Right cardiac atrium (tissue), 5 donors: ENCODE results near the gene PWP2. TPM values are rescaled to one million over a fixed set of nuclear protein-coding genes. Genes with fewer than 3 reads are reported as not detected.
"Not testable (repeated sequence)": the region's sequence is repeated elsewhere in the genome, so short reads cannot be mapped to it uniquely, and the experiment has no call there.

Source experiments
- ATAC-seq, 2 donors: fragments of 200-7000 bp; cut with Tn5 transposase; one replicate each; pipeline versions ENCODE4 v1.8.0 to v1.9.1; 2020; ENCODE audit warnings: moderate library complexity in 2 of 2, mild to moderate bottlenecking in 1 of 2
- DNase-seq, 3 donors: peaks; one replicate each; pipeline ENCODE4 v3.0.0-alpha.2; 2020
- H3K27ac ChIP-seq: one replicate; pipeline ENCODE4 v1.5.1; 2013; ENCODE audit warnings: mild to moderate bottlenecking, low read length, control low read depth, moderate library complexity
- H3K27me3 ChIP-seq: one replicate; pipeline ENCODE4 v1.6.1; 2013; ENCODE audit not compliant: control insufficient read depth, insufficient read depth
- H3K4me1 ChIP-seq: one replicate; pipeline ENCODE4 v1.6.1; 2013; ENCODE audit warnings: low read length; ENCODE audit not compliant: control insufficient read depth, insufficient read depth
- H3K4me3 ChIP-seq: one replicate; pipeline ENCODE4 v1.5.1; 2013; ENCODE audit warnings: low read length, control low read depth
- H3K9me3 ChIP-seq: one replicate; pipeline ENCODE4 v1.6.1; 2013; ENCODE audit warnings: low read length; ENCODE audit not compliant: control insufficient read depth
- WGBS: extraction: QIAGEN DNeasy Blood & Tissue Kit; methylation state at CpG from one replicate; pipeline ENCODE4 v1.1.7; 2013; 5-methylcytosine and 5-hydroxymethylcytosine counted together
- intact Hi-C, 4 donors: fragments of 100-400 bp; cut with DNase I; formaldehyde crosslinking; loops; one replicate each; pipeline versions ENCODE4 v1.11.0 to v1.14.0; 2022 to 2023
- polyA plus RNA-seq: library from polyadenylated mRNA; stranded (reverse); fragments of 200-250 nt; gene quantifications from one replicate; pipeline ENCODE4 v1.2.3, GENCODE V29; 2013
- total RNA-seq, 4 donors: library from RNA; stranded (reverse); fragmentation: NEBNext Ultra II Directional; extraction: Animal tissue kit (Norgen Biotek cat#: 25700); gene quantifications; one replicate each; pipeline ENCODE4 v1.2.1, GENCODE V29; 2021
- donor health status: healthy with polysubstance abuse.
- donor health status: DM: no; HTN: yes; CAD: no.
- donor health status: DM: no; HTN: no; CAD: no.
- donor health status: DM: no; HTN: yes; CAD: no; lungs with severe emphysema.
- donor health status: DM: yes; HTN: yes; CAD: no.

Gene PWP2
- total and polyA plus RNA-seq, 5 donors, result 0.94 to 8.9 (median 1.6) TPM

DNA sequence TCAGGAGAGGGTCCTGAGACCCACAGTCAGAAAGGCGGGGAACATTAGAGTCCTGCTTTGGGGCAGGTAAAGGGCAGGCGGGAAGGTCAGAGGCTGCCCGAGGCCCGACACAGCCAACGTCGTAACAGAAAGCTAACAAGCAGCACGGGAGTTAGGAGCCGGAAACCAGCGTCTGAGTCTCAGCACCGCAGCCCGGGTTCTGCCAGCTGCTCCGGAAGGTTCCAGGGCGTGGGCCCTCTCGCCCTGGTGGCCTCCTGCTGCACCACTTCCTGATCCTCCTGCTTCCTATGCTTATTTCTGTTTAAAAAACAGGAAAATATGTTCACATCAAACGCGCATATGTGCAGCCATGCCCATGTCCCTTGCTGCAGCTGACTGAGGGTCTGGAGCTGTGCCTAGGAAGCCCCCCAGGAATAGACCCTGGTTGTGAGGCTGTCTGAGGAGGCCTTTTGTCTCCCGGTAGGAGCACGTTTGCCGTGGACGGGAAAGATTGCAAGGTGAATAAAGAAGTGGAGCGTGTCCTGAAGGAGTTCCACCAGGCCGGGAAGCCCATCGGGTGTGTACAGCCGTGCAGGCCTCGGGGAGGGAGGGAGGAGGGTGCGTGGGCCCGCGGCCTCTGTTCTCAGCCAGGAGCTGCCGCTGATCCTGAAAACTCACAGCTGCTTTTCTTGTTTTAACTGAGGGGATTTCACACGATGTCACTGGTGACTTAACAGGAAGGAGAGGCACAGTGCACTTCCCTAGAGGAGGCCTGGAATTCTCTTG, 32.8 kb downstream of the PWP2 start:
- H3K27ac ChIP-seq, H3K9me3 ChIP-seq, H3K4me3 ChIP-seq, H3K4me1 ChIP-seq, intact Hi-C loops, H3K27me3 ChIP-seq: not testable (repeated sequence)
- WGBS, result 49% methylated on average over 6 of the region's 30 CpGs
- DNase-seq (peak in 1 of 3 donors; percentile 49), ATAC-seq (peak; percentile 38 to 68)

GRCh38 chr21:44140552-44140932, 33.3 kb downstream of the PWP2 start:
- DNase-seq, H3K4me1 ChIP-seq, intact Hi-C loops, H3K27ac ChIP-seq, H3K9me3 ChIP-seq, H3K4me3 ChIP-seq, H3K27me3 ChIP-seq: not testable (repeated sequence)
- no CpG with 5 or more reads among the region's 18 CpGs for WGBS
- peak; percentile 7 to 38 for ATAC-seq

DNA sequence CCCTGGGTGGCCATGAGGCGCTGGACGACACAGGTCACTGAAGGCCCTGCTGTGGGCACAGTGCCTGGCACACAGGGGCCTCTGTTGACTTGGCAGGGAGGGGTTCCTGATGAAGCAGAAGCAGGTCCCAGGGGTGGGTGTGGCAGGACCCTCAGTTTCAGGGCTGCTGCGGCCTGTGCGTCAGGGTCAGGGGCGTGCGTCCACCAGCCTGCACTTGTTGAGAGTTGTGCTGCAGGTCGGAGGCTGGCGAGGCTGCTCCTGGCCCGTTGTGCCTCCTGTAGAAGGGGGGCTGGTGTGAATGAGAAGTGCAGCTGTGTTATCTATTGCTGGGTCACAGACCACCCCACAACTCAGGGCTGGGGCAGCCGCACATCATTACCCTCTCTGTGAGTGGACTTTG, 35.3 kb downstream of the PWP2 start:
- H3K4me3 ChIP-seq, ATAC-seq, H3K9me3 ChIP-seq, H3K4me1 ChIP-seq, H3K27me3 ChIP-seq, H3K27ac ChIP-seq, intact Hi-C loops: not testable (repeated sequence)
- DNase-seq, result peak in 1 of 3 donors; percentile 32
- no CpG with 5 or more reads among the region's 10 CpGs for WGBS

- H3K4me1 ChIP-seq, ATAC-seq, intact Hi-C loops, H3K4me3 ChIP-seq, H3K27ac ChIP-seq, H3K27me3 ChIP-seq, DNase-seq, H3K9me3 ChIP-seq: not testable (repeated sequence)
- no CpG with 5 or more reads among the region's 17 CpGs for WGBS
Observed at GRCh38 chr21:44143380-44143779, 36.2 kb downstream of the PWP2 start.

- ATAC-seq, result not testable (repeated sequence)
Observed at GRCh38 chr21:44143996-44144395, 36.8 kb downstream of the PWP2 start.

GRCh38 chr21:44144784-44145602, 37.8 kb downstream of the PWP2 start:
- H3K4me1 ChIP-seq, H3K9me3 ChIP-seq, H3K27ac ChIP-seq, DNase-seq, H3K4me3 ChIP-seq, H3K27me3 ChIP-seq, intact Hi-C loops: not testable (repeated sequence)
- ATAC-seq, result peak; percentile 2 to 47
- no CpG with 5 or more reads among the region's 22 CpGs for WGBS

More at GRCh38 chr21:44143996-44144395, 36.8 kb downstream of the PWP2 start:
- intact Hi-C loops, H3K4me1 ChIP-seq, H3K4me3 ChIP-seq, H3K27me3 ChIP-seq, H3K9me3 ChIP-seq, H3K27ac ChIP-seq: not testable (repeated sequence)
- peak in 1 of 3 donors; percentile 36 for DNase-seq
- WGBS, result no CpG with 5 or more reads among the region's 8 CpGs

DNA sequence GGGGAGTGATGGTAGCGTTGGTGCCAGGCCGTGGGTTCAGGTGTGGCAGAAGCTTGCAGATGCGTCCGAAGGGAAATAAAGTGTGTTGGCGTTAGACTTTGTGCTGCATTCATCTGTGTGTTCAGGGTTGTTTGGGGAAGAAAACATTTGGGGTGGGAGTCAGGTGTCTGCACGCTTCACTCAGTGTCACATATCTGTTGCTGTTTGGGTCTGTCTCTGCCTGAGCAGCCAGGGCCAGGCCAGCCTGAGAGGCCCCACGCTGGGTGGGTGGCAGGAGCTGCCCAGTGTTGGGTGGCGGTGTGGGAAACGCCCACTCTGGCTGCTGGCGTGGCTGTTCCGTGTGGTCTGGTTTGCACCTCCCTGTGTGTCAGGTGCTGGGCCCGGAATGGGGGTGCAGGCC, 38.4 kb downstream of the PWP2 start:
- ATAC-seq, intact Hi-C loops, H3K27ac ChIP-seq, DNase-seq, H3K9me3 ChIP-seq, H3K4me1 ChIP-seq, H3K27me3 ChIP-seq, H3K4me3 ChIP-seq: not testable (repeated sequence)
- no CpG with 5 or more reads among the region's 12 CpGs for WGBS

DNA sequence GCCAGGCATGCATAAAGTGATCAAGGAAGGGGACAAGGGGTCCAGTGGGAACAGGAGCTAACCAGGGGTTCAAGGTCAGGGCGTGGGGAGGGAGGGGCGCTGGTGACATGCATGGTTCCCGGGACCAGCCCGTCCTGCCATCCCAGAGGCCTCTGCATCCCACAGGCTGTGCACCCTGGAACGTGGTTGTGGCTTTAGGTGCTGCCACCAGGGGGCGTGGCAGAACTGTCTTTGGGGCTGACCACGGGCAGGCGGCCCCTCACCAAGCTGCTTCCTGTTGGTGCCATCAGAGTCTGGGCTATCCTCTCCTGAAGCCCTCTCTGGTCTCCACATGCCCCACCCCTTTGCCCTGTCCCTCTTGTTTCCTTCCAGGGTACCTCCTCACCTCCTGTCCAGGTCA, 39.9 kb downstream of the PWP2 start:
- H3K4me1 ChIP-seq, H3K27me3 ChIP-seq, H3K4me3 ChIP-seq, H3K9me3 ChIP-seq, intact Hi-C loops, H3K27ac ChIP-seq, DNase-seq: not testable (repeated sequence)
- peak; percentile 54 to 67 for ATAC-seq
- no CpG with 5 or more reads among the region's 8 CpGs for WGBS

DNA sequence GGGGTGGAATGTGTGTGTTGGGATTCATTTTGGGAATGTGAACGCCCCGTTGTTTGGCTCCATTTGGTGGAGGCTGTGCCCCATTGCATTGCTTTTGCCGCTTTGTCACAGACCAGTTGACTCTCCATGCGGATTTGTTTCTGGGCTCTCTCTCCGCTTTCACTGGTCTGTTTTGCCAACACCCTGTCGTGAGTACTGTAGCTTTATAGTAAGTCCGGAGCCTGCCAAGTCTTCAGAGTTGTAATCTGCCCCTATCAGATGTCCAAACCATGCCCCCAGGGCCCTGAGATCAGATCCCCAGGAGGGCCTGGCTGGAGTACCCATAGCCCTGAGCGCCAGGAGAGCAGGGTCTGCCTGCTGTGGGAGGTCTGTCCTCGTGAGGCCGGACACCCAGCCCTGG, 43.1 kb downstream of the PWP2 start:
- no CpG with 5 or more reads among the region's 10 CpGs for WGBS
- H3K27me3 ChIP-seq, H3K4me1 ChIP-seq, intact Hi-C loops, DNase-seq, ATAC-seq, H3K4me3 ChIP-seq, H3K9me3 ChIP-seq, H3K27ac ChIP-seq: not testable (repeated sequence)

DNA sequence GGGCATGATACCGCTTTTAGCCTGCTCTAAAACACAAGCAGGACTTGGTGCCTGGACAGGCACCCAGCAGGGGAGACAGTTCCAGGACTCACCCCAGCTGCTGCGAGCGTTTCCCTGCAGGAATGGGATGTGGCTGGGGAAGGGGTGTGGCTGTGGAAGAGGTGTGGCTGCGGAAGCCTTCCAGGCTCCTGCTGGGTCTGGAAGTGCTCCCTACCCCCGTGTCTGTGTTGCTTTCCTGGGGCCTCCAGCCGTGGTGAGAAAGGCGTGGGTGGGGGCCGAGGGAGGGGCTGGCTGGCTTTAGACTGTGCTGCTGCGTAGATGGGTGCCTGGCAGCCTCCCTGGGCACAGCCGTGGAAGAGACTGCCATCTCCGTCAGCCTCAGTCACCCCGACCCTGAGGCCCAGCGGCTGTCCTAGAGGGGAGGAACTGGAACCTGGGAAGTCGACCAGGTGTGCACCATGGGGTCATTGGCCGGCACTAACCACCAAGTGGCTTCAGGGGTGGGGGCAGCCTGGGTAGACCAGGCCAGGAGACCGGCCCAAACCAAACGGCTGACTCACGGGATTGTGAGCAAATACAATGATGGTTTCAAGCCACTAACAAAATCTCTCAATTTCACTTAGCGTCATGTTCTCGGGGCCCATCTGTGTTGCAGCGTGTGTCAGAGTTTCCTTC, 46.2 kb downstream of the PWP2 start:
- H3K9me3 ChIP-seq, H3K4me3 ChIP-seq, H3K27me3 ChIP-seq, H3K27ac ChIP-seq, intact Hi-C loops, H3K4me1 ChIP-seq: not testable (repeated sequence)
- ATAC-seq (peak; percentile 42 to 66), DNase-seq (peak in 1 of 3 donors; percentile 53)
- no CpG with 5 or more reads among the region's 21 CpGs for whole genome bisulfite sequencing

DNA sequence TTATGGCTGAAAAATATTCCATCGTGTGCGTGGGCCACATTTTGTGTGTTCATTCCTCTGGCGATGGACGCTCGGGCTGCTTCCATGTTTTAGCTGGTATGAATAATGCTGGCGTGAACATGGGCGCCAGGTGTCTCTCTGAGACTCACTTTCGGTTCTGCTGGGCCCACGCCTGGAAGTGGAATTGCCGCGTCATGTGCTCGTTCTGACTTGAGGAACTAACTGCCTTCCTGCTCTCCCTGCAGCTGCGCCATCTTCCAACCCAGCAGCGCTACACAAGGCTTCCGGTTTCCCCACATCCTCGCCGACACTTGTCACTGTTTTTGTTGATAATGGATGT, 46.7 kb downstream of the PWP2 start:
- ATAC-seq (peak; percentile 23 to 33), DNase-seq (peak; percentile 2 to 33 (median 25))
- H3K4me1 ChIP-seq, H3K9me3 ChIP-seq, intact Hi-C loops, H3K4me3 ChIP-seq, H3K27ac ChIP-seq, H3K27me3 ChIP-seq: not testable (repeated sequence)
- 78% methylated on average over 7 of the region's 17 CpGs for WGBS
